Measurements from ENCODE around the gene ATMIN. TPM values are rescaled to one million over a fixed set of nuclear protein-coding genes. Genes with fewer than 3 reads are reported as not detected.

Gene ATMIN
- total RNA-seq, 1 donor from 2014 or later, result 28.9 TPM

DNA sequence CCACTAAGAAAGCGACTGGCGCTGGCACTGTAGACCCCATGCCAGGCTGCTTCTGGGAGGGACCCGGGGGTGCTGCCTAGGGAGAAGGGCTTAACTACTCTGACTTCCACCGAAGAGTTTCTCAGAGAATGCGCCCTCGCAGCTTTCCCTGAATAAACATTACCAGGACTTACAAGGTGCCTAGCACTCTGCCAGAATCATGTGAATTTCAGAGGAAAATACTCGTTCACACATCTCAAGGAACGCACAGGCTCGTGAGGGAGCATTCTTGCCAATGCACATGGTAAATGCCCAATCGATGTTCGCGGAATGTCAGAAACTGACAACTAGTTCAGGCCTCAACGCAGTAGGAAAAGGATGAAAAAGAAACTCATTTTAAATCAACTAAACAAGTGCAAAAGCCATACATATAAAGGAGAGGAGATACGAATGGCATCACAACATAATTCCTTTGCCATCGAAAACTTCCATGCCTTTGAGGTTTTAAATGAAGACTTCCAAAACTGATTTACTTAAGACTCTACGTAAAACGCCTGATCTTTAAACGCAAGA lies 30.0 kb upstream of the ATMIN start:
- DNase-seq, result peak; percentile 33

DNA sequence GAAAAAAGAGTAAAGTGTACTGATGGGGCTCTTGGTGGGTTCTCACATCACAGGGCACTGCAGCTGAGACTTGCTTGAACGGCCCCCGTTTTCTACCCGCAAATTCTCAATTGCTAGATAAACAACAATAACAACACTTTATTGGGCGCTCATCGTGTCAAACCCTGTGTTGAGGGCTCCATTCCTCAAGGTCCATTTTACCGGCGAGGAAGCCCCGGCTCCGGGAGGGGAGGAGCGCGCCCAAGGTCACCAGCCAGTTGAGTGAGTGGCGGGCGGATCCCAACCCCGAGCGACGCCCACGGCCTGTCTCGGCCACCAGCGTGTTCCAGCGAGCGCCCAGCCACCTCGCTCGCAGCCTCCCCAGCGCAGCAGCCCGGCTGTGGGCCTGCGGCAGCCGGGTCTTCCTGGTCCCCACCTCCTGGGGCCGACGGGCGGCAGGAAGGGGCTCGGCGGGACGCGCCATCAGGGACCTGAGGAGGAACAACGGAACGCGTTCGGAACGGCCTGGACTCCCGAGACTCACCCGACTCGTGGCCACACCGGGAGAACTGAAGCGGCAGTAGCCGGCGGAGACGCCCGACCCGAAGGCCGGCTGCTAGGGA lies 29.3 kb upstream of the ATMIN start:
- peak; percentile 73 for DNase-seq

DNA sequence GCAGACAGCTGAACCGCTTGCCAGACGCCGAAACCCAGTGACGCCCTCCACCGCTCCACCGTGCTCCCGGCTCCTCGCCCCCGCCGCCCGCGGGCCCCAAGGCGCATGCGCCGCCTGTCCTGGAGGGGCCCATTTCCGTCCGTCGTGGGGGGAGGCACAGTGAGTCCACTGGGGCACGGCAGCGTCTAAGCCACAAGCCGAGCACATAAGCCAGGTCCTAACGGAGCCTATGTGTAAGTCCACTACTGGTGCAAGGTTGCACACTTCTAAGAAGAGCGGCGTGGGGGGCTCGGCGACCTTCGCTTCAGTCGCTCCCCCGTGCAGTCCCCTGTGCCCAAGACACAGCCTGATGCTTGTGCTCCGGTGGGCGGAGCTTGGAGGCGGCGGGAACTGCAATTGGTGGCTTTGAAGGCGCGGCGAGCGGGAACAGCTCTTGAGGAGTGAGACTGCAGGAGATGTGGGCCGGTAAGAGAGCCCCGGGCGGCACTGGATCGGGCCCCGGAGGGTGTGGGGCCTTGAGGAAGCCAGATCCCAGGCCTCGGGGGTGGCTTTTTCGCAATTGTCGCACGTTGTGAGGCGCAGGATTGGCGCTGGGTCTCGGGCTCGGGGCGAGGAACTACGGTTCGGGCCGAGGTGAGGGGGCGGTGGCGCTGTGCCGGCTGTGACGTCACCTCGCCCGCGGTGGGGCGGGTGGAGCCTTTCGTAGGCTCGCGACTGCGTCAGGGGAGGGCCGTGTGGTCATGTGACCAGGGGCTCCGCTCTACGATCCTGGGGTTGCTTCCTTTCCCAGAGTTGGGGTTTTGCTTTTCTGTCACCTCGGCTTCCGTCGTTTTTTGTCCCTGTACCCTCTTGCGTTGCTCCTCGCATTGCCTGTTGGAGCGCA lies 28.6 kb upstream of the ATMIN start, which contains the start of the genes CENPN and CMC2:
CENPN (plus strand) TSS at position 402 of the 883 bp plus-strand sequence. CDS start 4,726 bp downstream, outside the sequence.
CMC2 (minus strand) TSS at position 73 of the 883 bp plus-strand sequence. CDS start 9,491 bp downstream, outside the sequence.
- DNase-seq, result peak; percentile 99

DNA sequence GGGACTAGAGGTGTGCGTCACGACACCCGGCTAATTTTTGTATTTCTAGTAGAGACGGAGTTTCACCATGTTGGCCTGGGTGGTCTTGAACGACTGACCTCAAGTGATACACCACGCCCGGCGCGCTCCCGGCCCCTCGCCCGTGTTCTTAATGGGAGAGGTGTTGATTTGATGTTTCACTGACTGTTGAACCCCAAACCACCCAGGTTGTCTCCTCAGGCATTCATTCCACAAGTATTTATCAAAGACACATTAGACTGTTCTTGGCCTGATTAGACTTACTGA lies 27.2 kb upstream of the ATMIN start:
- DNase-seq, result no peak

DNA sequence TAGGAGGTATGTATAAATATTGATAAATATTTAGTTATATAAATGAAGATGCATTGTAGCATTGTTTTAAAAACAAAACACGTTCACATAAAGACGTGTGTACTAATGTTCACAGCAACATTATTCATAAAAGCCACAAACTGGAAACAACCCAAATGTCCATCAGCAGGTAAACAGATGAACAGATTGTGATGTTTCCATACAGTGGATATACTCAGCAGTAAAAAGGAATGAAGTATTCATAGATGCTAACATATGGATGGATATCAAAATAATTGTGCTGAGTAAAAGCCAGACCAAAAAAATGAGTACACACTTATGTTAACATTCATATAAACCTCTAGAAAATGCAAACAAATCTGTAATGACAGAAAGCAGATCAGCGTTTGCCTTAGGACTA lies 22.7 kb upstream of the ATMIN start:
- no peak for DNase-seq

DNA sequence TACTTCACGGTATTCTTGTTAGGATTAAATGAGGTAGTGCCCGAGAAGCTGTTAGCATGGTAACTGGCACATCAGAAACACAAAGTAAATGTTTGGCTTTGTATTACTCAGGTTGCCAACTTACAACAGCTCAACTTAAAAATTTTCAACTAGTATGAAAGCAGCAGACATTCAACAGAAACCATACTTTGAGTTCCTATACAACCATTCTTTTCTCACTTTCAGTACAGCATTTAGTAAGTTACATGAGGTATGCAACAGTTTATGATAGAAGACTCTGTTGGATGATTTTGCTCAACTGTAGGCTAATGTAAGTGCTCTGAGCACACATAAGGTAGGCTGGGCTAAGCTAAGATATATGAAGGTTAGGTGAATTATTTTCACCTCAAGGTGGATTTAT lies 21.0 kb upstream of the ATMIN start:
- DNase-seq, result no peak

DNA sequence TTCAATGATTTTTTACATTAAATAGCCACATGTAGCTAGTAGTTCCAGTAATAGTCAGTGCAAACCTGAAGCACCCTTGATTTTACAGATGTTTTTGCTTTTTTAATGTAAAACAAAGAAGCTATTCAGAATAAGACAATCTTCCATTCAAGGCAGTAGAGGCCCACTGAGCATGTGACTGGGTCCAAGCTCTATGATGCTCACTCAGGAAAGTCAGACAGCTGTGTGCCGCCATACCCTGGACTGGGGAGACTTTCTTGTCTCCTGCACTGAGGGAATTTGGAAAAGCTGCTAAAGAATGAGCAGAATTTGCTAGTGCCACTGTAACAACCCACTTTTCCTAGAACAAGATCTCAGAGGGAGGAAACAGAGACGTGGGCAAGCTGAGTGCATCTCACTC lies 17.1 kb upstream of the ATMIN start:
- DNase-seq, result no peak

DNA sequence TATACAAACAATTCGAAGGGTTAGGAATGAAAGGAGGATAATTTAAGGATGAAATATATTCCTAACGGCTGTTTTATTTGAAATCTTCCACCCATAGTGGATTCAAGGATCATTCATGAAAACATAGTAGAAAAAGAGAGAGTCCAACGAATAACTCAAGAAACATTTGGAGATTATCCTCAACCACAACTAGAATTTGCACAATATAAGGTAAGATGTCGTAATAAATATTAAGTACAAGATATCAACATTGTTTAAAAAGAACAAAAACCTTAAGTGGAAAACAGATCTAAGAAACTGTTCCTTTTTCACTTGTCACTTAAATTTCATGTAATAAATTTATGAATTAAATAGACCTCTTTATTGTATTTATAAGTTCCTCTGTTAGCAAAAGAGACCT lies 9.2 kb upstream of the ATMIN start:
- DNase-seq, result no peak

DNA sequence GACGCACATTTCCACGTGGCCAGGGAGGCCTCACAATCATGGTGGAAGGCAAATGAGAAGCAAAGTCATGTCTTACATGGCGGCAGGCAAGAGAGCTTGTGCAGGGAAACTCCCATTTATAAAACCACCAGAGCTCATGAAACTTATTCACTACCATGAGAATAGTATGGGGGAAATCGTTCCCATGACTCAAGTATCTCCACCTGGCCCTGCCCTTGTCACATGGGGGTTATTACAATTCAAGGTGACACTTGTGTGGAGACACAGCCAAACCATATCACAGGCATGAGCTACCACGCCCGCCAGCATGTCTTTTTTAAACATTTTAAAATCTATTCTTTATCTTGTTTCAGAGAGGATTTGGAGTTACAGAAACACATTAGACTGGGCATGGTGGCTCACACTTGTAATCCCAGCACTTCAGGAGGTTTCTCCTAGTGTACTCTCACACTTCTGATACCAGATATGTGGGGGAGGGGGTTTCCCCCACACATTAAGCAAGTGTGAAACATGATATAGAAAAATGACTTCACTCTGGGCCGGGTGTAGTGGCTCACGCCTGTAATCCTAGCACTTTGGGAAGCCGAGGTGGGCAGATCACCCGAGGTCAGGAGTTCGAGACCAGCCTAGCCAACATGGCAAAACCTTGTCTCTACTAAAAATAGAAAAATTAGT lies 5.6 kb upstream of the ATMIN start:
- no peak for DNase-seq

DNA sequence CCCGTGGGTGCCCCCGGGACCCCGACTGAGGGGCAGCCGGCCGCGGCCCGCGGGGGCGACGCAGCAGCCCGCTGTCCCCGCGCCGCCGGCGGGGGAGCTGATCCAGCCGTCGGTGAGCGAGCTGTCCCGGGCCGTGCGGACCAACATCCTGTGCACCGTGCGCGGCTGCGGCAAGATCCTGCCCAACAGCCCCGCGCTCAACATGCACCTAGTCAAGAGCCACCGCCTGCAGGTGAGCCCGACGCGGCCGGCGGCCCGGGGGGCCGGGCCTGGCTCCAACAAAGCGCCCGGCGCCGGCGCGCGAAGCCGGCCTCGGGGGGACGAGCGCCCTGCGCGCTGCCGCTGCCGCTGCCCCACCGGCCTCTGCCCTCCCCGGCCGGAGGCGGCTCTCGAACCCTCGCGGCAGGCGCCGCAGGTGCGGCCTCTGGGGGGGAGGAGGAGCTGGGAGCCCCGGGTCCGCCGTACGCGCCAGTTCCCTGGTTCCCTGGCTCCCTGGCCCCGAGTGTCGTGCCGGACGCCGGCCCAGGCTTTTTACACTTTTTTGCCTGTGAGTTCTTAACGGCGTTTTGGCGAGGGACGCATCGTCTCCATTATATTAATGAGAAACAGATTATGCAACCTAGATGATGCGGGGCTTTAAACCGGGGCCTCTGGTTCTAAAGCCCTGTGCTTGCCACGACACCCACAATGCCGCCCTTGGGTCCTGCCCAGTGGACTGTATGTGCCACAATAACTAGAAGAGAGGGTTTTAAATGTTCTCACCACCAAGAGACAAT lies 521 bp downstream of the ATMIN start:
- peak; percentile 42 for DNase-seq

DNA sequence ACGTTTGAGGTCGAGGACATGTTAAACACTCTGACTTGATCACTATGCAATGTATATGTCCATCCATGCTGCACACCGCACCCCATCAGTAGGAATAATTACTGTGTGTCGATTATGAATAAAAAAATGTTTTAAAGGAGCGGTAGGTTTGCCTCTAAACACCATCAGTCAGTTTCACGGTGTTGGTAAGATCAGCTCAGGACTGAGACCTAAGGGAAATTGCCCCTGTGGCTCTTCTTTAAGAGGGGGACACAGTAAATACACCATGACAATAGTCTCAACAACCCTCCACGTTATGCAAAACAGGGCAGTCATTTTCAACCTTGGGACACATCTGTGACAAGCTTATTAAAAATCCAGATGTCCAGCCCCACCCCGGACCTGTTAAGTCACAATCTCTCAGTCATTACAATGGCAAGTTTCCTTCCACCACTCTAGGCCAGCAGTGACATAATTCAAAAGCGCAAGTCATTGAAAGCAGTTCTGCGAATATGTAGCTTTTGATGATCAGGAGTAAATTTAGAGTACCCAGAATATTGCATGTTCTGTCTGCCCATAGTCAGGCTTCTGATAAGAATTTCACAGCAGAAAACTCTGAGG lies 1.2 kb downstream of the ATMIN start:
- no peak for DNase-seq

DNA sequence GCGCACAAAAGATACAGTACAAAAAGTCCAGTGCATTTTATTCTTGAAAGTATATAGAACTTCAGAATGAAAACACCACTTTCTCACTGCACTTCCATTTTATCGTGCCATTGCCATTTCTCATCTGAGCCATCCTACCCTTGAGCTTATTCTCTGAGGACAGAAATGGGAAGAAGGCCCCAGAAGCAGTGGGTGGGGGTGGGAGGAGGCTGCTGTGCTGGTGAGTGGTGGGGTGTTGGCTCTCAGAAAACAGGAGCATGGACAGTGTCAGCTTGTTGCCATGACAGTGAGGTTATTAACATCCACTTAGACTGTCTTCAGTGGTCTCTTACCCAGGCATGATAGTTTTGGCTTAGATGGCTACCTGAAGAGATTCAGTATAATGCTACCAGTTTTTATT lies 4.5 kb downstream of the ATMIN start:
- DNase-seq, result no peak

DNA sequence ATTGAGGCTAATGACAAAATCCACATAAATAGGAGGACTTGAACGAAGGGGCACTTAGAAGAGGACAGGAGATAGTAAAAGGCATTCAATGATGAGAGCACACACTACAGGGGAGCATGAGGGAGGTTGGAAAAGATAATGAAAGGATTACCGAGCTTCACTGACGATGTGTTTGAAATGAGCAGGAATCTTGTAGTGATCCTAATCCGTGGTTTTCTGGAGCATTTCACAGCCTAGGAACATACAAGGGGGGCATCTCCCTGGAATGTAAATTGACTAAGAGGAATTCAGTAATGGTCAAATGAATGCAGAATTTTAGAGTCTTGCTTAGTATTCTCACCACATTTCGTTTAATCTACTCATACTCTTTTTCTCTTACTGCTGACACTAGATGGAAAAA lies 5.2 kb downstream of the ATMIN start:
- no peak for DNase-seq

DNA sequence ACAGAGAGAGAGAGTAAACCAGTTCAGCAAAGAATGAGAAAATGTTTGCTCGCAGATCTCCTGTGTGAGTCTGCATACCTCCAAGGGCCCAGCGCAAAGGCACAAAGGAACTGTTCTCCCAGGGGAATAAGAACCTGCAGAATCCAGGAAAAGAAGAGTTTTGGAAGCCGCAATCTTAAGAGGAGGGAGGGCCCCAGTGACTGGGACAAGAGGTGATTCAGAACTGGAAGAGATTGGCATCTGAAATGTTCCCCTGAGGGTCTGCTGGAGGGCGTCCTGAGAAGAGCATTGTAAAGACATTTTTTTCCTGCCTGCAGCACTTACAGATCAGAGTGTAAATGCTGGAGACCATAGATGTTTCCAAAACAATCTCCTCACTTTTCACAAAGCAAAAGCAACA lies 6.1 kb downstream of the ATMIN start:
- DNase-seq, result no peak

DNA sequence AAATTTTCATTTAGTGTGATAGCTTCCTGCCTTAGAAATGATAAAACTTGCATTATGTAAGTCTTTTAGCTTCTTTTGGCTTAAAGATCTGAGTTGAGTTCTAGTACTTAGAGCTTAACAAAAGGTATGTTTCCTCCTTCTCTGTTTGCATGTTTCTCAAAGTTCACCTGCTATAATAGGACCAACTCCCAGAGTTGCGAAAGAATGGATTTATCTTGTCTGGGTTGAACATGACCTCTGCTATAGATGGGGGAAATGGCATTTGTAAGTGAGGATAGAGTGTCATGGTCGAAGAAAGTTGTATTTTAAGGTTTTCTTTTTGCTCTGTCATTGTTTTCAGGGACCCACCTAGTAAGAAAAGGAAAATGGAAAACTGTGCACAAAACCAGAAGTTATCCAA lies 7.2 kb downstream of the ATMIN start:
- DNase-seq, result no peak

DNA sequence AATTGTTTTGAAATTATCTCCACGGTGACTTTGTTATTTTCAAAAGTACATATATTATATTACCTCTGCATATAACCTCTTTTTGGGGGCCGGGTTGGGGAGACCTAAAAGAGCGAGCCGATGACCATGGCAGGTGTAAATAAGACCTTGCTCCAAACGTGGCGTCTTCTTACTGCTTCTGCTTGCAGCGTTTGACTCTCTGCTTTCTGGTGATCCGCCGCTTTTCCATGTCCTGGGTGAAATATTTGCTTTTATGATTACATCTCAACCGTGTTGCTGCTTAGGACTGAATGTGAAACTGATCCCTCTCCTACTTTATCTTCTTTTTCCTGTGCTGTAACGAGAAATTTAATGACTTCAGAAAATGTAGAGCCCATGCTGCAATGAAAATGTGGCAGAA lies 18.1 kb downstream of the ATMIN start:
- DNase-seq, result no peak

DNA sequence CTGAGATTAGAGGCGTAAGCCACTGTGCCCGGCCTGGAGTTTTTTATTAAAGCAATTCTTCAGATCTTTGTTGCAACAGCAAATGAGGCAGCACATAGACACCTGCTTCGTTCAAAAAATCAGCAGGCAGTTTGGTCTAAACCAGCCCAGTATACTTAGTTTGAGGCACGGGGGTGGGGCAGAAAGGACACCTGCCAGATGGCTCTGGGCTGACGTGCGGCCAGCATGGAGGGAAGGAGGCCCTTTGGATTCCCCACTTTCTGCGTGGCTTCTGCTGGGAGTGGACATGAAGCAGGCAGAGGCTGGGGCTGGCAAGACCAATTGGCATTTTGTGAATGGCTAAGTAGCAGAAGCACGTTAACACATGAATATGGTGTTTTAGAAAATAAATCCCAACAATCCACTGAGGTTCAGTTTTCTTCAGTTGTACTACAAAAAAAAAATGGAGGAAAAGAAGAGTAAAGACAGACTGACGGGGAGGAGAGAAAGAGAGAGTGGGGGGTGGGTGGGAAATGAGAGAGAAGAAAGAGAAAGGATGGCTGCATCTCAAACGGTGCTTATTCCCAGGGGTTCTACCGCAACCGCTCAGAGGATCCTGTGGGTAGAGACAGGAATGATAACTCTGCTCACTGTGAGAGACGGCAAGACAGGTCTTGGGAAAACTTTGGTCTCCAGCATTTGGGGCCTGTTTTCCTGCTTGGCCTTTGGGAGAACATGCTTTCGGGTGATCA lies 25.1 kb downstream of the ATMIN start:
- no peak for DNase-seq

DNA sequence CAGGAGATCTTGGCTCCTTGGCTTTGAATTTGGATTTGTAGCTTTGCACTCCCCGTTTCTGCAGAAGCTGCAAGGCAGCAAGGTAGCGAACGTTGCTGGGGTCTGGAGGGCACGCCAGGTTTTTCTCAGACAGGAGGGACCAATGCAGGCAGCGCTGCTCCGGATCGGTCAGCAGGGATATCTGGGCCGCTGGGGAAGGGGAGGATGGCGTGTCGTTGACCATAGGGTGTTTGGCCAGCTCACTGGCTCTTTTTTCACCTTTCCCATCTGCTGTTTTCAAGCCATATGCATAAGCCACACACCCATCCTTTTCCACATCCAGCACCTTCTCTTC lies 25.6 kb downstream of the ATMIN start:
- no peak for DNase-seq

DNA sequence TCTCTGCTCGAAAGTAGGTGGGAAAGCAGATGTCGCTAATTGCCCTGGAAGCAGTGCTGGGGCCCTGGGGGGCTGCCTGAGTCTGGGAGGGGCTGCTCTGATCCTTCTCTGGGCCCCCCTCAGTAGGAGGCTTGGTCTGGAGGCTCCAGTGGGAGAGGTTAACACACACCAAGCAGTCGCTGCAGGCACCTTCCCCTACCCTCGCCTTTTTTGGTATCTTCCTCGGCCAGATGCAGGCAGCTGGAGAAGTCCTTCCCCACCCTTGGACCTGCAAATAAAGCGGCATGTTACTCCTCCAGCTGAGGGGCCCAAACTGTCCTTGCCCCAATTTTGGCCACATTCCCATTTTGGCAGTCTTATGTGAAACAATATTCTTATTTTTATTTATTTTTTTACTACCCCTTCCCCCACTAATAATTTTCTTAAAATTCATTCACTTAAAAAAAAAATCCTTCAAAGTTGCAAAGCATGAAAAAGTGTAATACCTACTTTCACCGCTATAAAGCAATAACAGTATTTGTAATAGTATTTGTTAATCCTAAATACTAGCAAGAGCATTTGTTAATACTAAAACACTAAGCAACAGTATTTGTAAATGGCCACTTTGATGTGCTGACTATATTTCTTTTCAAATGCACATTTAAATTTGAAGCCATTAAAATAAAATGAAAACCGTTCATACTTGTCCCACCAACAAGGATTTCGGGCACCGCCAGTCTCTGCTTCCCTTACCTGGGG lies 26.4 kb downstream of the ATMIN start:
- DNase-seq, result peak; percentile 54

DNA sequence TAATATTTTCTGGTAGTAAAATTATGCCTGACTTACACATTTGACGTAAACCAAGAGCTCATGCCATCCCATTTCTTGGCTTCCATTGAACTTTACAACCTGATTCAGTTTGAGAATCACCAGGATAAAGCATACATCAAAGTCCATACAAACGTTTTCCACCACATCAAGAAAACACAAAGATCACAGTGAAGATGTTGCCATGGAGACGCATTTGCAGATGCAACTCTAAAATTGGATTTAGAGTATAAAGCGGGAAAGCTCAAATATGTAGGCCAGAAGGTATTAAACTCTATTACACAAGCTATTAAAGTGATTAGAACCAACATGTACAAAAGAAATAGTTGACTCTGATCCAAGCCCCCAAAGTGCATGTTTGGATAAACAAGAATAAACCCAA lies 31.0 kb downstream of the ATMIN start:
- peak; percentile 22 for DNase-seq

DNA sequence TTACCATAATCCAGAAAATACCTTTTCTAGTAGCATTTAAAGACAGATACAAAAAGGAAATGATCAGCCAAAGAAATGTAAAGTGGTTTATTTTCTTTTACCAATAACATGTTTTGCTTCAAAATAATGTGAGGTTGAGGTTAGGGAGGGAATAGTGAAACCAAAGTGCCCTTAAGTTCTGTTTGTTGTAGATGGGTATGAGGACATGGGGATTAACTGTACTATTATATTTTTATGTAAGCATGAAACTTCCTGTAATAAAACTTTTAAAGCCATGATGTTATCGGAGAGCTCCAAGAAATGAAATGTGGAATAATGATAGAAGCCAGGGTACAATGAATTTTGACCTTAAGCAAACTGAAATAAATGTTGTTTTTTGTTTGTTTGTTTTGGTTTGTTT lies 31.5 kb downstream of the ATMIN start:
- no peak for DNase-seq
